Hepatocyte (in vitro differentiated cells): Measurements from ENCODE around the gene ETHE1. TPM values are rescaled to one million over a fixed set of nuclear protein-coding genes. Genes with fewer than 3 reads are reported as not detected.

ENCODE experiments used
- DNase-seq: peaks from one replicate; pipeline ENCODE4 v3.0.0-alpha.2; 2016; ENCODE audit warnings: low spot score
- H2AFZ ChIP-seq: fragments of 200-600 bp; sonication (generic); 2 replicates; pipeline ENCODE4 v1.6.0; 2016; ENCODE audit warnings: antibody characterized with exemption, mild to moderate bottlenecking
- H3K27ac ChIP-seq: fragments of 200-600 bp; sonication (generic); 2 replicates; pipeline ENCODE4 v1.5.1; 2016; ENCODE audit warnings: mild to moderate bottlenecking
- H3K27me3 ChIP-seq: fragments of 200-600 bp; sonication (generic); 2 replicates; pipeline ENCODE4 v1.6.1; 2016
- H3K36me3 ChIP-seq: fragments of 200-600 bp; sonication (generic); replicated peaks from 2 replicates; pipeline ENCODE4 v1.5.1; 2016; ENCODE audit warnings: low read depth; ENCODE audit not compliant: insufficient read depth
- H3K4me1 ChIP-seq: fragments of 200-600 bp; sonication (generic); 2 replicates; pipeline ENCODE4 v1.5.1; 2016; ENCODE audit warnings: mild to moderate bottlenecking, moderate library complexity; ENCODE audit not compliant: insufficient read depth
- H3K4me2 ChIP-seq: fragments of 200-600 bp; sonication (generic); 2 replicates; pipeline ENCODE4 v1.6.0; 2016
- H3K4me3 ChIP-seq: fragments of 200-600 bp; sonication (generic); 2 replicates; pipeline ENCODE4 v1.5.1; 2016; ENCODE audit warnings: mild to moderate bottlenecking
- H3K79me2 ChIP-seq: fragments of 200-600 bp; sonication (generic); 2 replicates; pipeline ENCODE4 v1.6.0; 2017; ENCODE audit warnings: mild to moderate bottlenecking
- H3K9me2 ChIP-seq: fragments of 200-600 bp; sonication (generic); replicated peaks from 2 replicates; pipeline ENCODE4 v1.6.0; 2017; ENCODE audit warnings: mild to moderate bottlenecking; ENCODE audit not compliant: insufficient read depth
- H3K9me3 ChIP-seq: fragments of 200-600 bp; sonication (generic); 2 replicates; pipeline ENCODE4 v1.5.1; 2016; ENCODE audit warnings: low read depth, mild to moderate bottlenecking
- H4K20me1 ChIP-seq: fragments of 200-600 bp; sonication (generic); 2 replicates; pipeline ENCODE4 v1.6.0; 2016; ENCODE audit warnings: mild to moderate bottlenecking; ENCODE audit not compliant: insufficient read depth, poor library complexity, severe bottlenecking
- EZH2 ChIP-seq: fragments of 200-600 bp; sonication (generic); IDR thresholded peaks from 2 replicates; pipeline ENCODE4 v1.6.1; 2016; ENCODE audit warnings: antibody characterized with exemption, mild to moderate bottlenecking, borderline replicate concordance
- EZH2phosphoT487 ChIP-seq: fragments of 200-600 bp; sonication (generic); IDR thresholded peaks from one replicate; pipeline ENCODE4 v1.6.1; 2018; ENCODE audit warnings: antibody characterized with exemption, mild to moderate bottlenecking, low read depth, moderate library complexity; ENCODE audit not compliant: unreplicated experiment, severe bottlenecking
- WGBS: methylation state at CpG from one replicate; pipeline ENCODE4 v1.1.6; 2016; ENCODE audit warnings: low lambda C conversion rate; ENCODE audit errors: missing lambda C conversion rate; 5-methylcytosine and 5-hydroxymethylcytosine counted together
- polyA plus RNA-seq: library from polyadenylated mRNA; unstranded; fragments of >200 nt; fragmentation: Nextera tagmentation; extraction: Ambion mirVana; gene quantifications from 2 replicates; pipeline ENCODE4 v1.2.1, GENCODE V29; 2016
- total RNA-seq: library from RNA; depleted of rRNA; stranded (reverse); fragments of >200 nt; gene quantifications from 2 replicates; pipeline ENCODE4 v1.2.3, GENCODE V29; 2014
- TF ChIP-seq, protein P1 (sequence below): fragments of 200-600 bp; sonication (generic); IDR thresholded peaks from 2 replicates; pipeline ENCODE4 v1.5.1; 2016; ENCODE audit warnings: antibody characterized with exemption, mild to moderate bottlenecking; ENCODE audit not compliant: poor library complexity

Gene ETHE1
- total and polyA plus RNA-seq, 2 experiments from 2014 or later: 42.1 to 65.1 TPM

DNA sequence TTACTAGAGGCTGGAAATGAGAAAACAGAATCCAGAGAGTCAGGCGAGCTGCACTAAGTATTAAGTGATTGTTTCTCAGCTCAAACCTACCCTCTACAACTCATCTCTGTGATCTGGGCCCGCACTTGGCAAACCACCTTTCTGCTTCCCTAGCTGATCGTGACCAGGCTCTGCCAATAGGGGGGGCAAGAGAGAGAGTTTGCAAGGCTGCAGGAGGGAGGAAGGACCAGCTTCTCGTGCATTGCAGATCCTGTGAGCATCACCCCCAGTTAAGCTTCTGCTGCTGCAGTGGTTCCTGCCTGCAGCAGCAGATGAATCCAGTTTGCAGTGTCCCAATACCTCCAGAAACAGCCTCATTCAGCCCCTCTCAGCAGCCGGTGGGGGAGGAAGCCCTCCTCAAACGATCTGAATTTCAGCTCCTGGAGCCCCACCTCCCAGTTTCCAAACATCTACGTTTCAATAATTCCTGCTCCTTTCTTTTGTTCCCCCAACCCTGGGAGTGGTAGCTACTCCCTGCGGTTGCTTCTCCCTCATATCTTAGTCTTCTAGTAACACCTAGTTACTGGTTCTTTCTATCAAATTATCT lies 28.3 kb upstream of the ETHE1 start:
- Histone ChIP-seq H3K4me3 (no peak overlapping the region), H3K9me2 (no peaks in the 10 kb centered on the region), H3K27me3 (no peaks in the 10 kb centered on the region), H3K9me3 (no peaks in the 10 kb centered on the region), H3K4me1 (no peaks in the 10 kb centered on the region), H3K36me3 (no peaks in the 10 kb centered on the region), H4K20me1 (no peaks in the 10 kb centered on the region), H3K79me2 (no peaks in the 10 kb centered on the region), H3K4me2 (no peak overlapping the region), H2AFZ (no peak overlapping the region), H3K27ac (no peak overlapping the region)
- WGBS: 44% methylated on average over 8 of the region's 8 CpGs
- DNase-seq: peak; percentile 83
- no peak for TF ChIP-seq EZH2
- TF ChIP-seq, protein P1, sequence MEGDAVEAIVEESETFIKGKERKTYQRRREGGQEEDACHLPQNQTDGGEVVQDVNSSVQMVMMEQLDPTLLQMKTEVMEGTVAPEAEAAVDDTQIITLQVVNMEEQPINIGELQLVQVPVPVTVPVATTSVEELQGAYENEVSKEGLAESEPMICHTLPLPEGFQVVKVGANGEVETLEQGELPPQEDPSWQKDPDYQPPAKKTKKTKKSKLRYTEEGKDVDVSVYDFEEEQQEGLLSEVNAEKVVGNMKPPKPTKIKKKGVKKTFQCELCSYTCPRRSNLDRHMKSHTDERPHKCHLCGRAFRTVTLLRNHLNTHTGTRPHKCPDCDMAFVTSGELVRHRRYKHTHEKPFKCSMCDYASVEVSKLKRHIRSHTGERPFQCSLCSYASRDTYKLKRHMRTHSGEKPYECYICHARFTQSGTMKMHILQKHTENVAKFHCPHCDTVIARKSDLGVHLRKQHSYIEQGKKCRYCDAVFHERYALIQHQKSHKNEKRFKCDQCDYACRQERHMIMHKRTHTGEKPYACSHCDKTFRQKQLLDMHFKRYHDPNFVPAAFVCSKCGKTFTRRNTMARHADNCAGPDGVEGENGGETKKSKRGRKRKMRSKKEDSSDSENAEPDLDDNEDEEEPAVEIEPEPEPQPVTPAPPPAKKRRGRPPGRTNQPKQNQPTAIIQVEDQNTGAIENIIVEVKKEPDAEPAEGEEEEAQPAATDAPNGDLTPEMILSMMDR: peak; percentile 63

DNA sequence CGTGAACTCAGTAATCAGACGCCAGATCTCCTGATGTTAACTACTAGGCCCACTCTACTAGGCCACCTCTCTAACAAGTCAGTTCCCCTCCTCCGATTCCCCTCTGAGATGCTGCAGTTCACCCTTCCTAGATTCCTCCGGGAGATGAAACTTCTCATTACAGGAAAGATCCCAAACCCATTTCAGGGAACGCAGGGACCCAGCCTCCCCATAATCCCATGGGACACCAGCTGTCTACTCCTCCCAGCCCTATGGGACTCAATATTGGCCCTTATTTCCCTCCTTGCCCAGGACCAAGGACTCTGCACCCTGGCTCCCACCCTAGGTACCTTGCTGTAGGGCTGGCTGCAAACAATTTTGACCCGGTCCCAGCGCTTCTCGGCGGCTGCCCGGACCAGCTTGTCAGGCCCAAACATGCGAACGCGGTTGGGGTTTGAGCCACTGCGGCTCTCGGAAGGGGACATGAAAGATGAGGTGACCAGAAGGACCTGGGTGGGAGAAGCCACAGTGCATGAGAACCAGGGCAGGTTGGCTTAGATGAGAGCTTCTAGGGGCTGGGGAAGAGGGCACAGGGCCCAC lies 27.4 kb upstream of the ETHE1 start:
- Histone ChIP-seq H4K20me1 (no peaks in the 10 kb centered on the region), H3K27me3 (no peaks in the 10 kb centered on the region), H3K79me2 (no peaks in the 10 kb centered on the region), H3K4me1 (no peaks in the 10 kb centered on the region), H3K4me3 (no peak overlapping the region), H3K9me2 (no peaks in the 10 kb centered on the region), H2AFZ (no peak overlapping the region), H3K27ac (no peak overlapping the region), H3K4me2 (no peak overlapping the region), H3K36me3 (no peaks in the 10 kb centered on the region), H3K9me3 (no peaks in the 10 kb centered on the region)
- no peak for DNase-seq
- 96% methylated on average over 15 of the region's 15 CpGs for WGBS
- TF ChIP-seq EZH2phosphoT487 (no peak), EZH2 (no peak)
- TF ChIP-seq, protein P1: no peak

DNA sequence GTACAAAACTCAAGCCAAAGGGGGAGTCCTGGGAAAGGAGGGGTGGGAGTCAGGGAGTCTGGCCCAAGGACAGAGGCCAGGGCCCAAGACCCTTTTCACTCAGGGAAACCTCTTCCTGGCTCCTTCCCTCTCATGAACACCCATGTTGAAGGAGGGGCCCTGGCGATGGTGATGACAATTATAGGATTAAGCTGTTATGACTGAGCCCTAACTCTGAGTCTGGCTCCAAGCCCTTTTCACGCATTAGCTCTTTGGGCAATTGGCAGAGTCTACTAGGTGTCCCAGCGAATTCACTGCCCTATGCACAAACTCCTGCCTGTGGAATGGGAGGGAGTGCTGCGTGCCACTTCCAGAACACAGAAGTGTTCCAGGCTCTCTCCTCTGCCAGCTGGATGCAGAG lies 26.7 kb upstream of the ETHE1 start:
- TF ChIP-seq, protein P1: no peak
- TF ChIP-seq EZH2phosphoT487 (no peak), EZH2 (no peak)
- no peak for DNase-seq
- Histone ChIP-seq H3K9me3 (no peaks in the 10 kb centered on the region), H2AFZ (no peak overlapping the region), H3K79me2 (no peaks in the 10 kb centered on the region), H3K27ac (no peak overlapping the region), H3K4me2 (no peak overlapping the region), H3K36me3 (no peaks in the 10 kb centered on the region), H3K4me1 (no peaks in the 10 kb centered on the region), H4K20me1 (no peaks in the 10 kb centered on the region), H3K27me3 (no peaks in the 10 kb centered on the region), H3K9me2 (no peaks in the 10 kb centered on the region), H3K4me3 (no peak overlapping the region)
- 95% methylated on average over 4 of the region's 4 CpGs for WGBS
